ENCODE measurements around the gene CELF5.

- TF ChIP-seq CTCF (IDR thresholded peaks at IDR 0.05) (no peak), POLR2A (IDR thresholded peaks at IDR 0.05) (peak; percentile 35 to 65)
Measured at GRCh38 chr19:3338541-3339181, 114.2 kb downstream of the CELF5 start.
